Gastrocnemius medialis (tissue), 4 donors: ENCODE data around the gene MANF.

Experiments used
- CTCF ChIP-seq, 5 experiments: fragments of 450-650 bp in 3 of 5; fragments of 200-600 bp in 2 of 5; sonication (generic) in 2 of 5; IDR thresholded peaks in 4 of 5; conservative IDR thresholded peaks in 1 of 5; 1 replicate in 4 of 5; 2 replicates in 1 of 5; pipeline ENCODE4 v1.5.1; 2016 to 2019; ENCODE audit warnings: antibody characterized with exemption in 5 of 5, mild to moderate bottlenecking in 3 of 5, moderate library complexity in 3 of 5
- POLR2A ChIP-seq, 2 donors: fragments of 450-650 bp; IDR thresholded peaks; one replicate each; pipeline ENCODE4 v1.6.1; 2017; ENCODE audit warnings: antibody characterized with exemption in 2 of 2, mild to moderate bottlenecking in 2 of 2, moderate library complexity in 2 of 2

- no peak for TF ChIP-seq CTCF (IDR thresholded peaks at IDR 0.05 in 4 of 5, conservative IDR thresholded peaks at IDR 0.05 in 1 of 5)
- TF ChIP-seq POLR2A (IDR thresholded peaks at IDR 0.05) = no peak
These were observed 12.3 kb downstream of the MANF start for GRCh38 chr3:51397392-51397791.
